ENCODE data around the gene PROZ. TPM values are rescaled to one million over a fixed set of nuclear protein-coding genes. Genes with fewer than 3 reads are reported as not detected.
A peak's percentile ranks its signal among the peaks of the same experiment; 100 is the strongest.

Gene PROZ
- total and polyA plus RNA-seq, 2 of the 13 experiments (the other 11 are each of a cell fraction or from before 2014, with no cell fraction given) = 5.6 to 22.5 TPM

- ATAC-seq = peak; percentile 96
- FAIRE-seq = peak; percentile 93
- Histone ChIP-seq H4K20me1 (ENCODE audit: insufficient read depth, low read length) (no peaks in the 10 kb centered on the region; the same call in 1 of the 2 replicates), H3K27me3 (ENCODE audit: control insufficient read depth in 1 of 2, insufficient read depth in 2 of 2, low read length in 2 of 2) (no peaks in the 10 kb centered on the region), H3K79me2 (ENCODE audit: insufficient read depth, low read length) (peaks cover 4% of the 10 kb centered on the region), H3K4me2 (ENCODE audit: low read depth, low read length) (peak overlapping the region; percentile 57), H3K4me1 (ENCODE audit: insufficient read depth, low read length) (peaks cover 30% of the 10 kb centered on the region), H3K4me3 (replicated peaks in 1 of 3; ENCODE audit: insufficient read depth in 1 of 3, low read depth in 2 of 3, low read length in 3 of 3) (peak overlapping the region in 1 of 3 experiments; percentile 39; a peak in 2 of 6 replicates), H3K36me3 (replicated peaks in 1 of 2; ENCODE audit: control insufficient read depth in 1 of 2, insufficient read depth in 2 of 2, low read length in 2 of 2) (peaks cover 31 to 64% of the 10 kb centered on the region in 2 experiments), H3K9me3 (ENCODE audit: low read length) (no peaks in the 10 kb centered on the region), H3K27ac (ENCODE audit: extremely low read length, insufficient read depth, low read length) (peak overlapping the region; percentile 87), H3K9ac (ENCODE audit: insufficient read depth, low read depth, low read length) (peak overlapping the region; percentile 50), H2AFZ (ENCODE audit: low read length) (no peak overlapping the region)
- BruUV-seq (replicated peaks) = TSS peak; percentile 39
- intact Hi-C loops (cut with micrococcal nuclease; ENCODE audit: unreplicated experiment) (loop anchor here (5.0 kb wide), 1 partner anchor 61 kb away; the partner anchor contains the start of gene F10), in situ Hi-C loops (cut with HindIII; ENCODE audit: extremely low pct_ligation_motif_present, low pct_unique_long_range_greater_than_20kb) (no loop called here)
- 2% methylated on average over 14 of the region's 14 CpGs for WGBS (ENCODE audit: low lambda C conversion rate)
- POLR2A ChIA-PET = interaction anchor here (0.7 to 2.4 kb wide), 12 partner anchors 10 to 61 kb away, joined by 3 to 16 read pairs (median 4); partner anchors contain the start of genes CUL4A, F10, PCID2 and PROZ
- CTCF ChIA-PET (ENCODE audit: low intra/inter-chr PET ratio, low total read pairs) = no interaction called here
- DNase-seq (ENCODE audit: low spot score) = peak; percentile 85
- TF ChIP-seq PHF21A (CRISPR knock-in tag; IDR thresholded peaks at IDR 0.05) = peak; percentile 65; the same call in 1 of the 2 replicates
- no peak for TF ChIP-seq MTA3 (CRISPR knock-in tag; IDR thresholded peaks at IDR 0.05)
- no peak for TF ChIP-seq ZNF552 (CRISPR knock-in tag; IDR thresholded peaks at IDR 0.05; ENCODE audit: borderline replicate concordance)
- TF ChIP-seq THAP7 (CRISPR knock-in tag; IDR thresholded peaks at IDR 0.05) = no peak
- TF ChIP-seq ARID5B (CRISPR knock-in tag; IDR thresholded peaks at IDR 0.05) = peak; percentile 88
- no peak for TF ChIP-seq CAMTA2 (CRISPR knock-in tag; IDR thresholded peaks at IDR 0.05; ENCODE audit: borderline replicate concordance)
- peak; percentile 87 for TF ChIP-seq MYC (CRISPR knock-in tag; IDR thresholded peaks at IDR 0.05; ENCODE audit: borderline replicate concordance)
- peak; percentile 63; the same call in 1 of the 2 replicates for TF ChIP-seq ZNF788 (CRISPR knock-in tag; IDR thresholded peaks at IDR 0.05; ENCODE audit: borderline replicate concordance)
- peak; percentile 49; the same call in 1 of the 2 replicates for TF ChIP-seq RXRA (CRISPR knock-in tag; IDR thresholded peaks at IDR 0.05)
- no peak for TF ChIP-seq LBX2 (CRISPR knock-in tag; IDR thresholded peaks at IDR 0.05; ENCODE audit: borderline replicate concordance)
- TF ChIP-seq ZNF780A (CRISPR knock-in tag; IDR thresholded peaks at IDR 0.05) = no peak
- peak in 1 of 2 experiments; percentile 30; a peak in 2 of 4 replicates for TF ChIP-seq EP300 (IDR thresholded peaks at IDR 0.05; ENCODE audit: low read depth in 2 of 2, low read length in 2 of 2)
- TF ChIP-seq EP300 (CRISPR knock-in tag; IDR thresholded peaks at IDR 0.05; ENCODE audit: borderline replicate concordance) = no peak; the same call in 1 of the 2 replicates
- no peak for TF ChIP-seq ZNF484 (CRISPR knock-in tag; IDR thresholded peaks at IDR 0.05; ENCODE audit: borderline replicate concordance, low read depth)
- 0 out of 2 replicates have a peak, but pooled peaks have one; percentile 45 for TF ChIP-seq ZNF747 (CRISPR knock-in tag; IDR thresholded peaks at IDR 0.05; ENCODE audit: borderline replicate concordance)
- TF ChIP-seq GATAD2A (CRISPR knock-in tag; IDR thresholded peaks at IDR 0.05) = peak; percentile 87
- peak; percentile 72; the same call in 1 of the 2 replicates for TF ChIP-seq HDAC1 (CRISPR knock-in tag; IDR thresholded peaks at IDR 0.05)
- peak; percentile 35; the same call in 1 of the 2 replicates for TF ChIP-seq ZNF878 (CRISPR knock-in tag; IDR thresholded peaks at IDR 0.05)
- no peak for TF ChIP-seq NKX3-1 (CRISPR knock-in tag; IDR thresholded peaks at IDR 0.05)
These were observed 25.1 kb downstream of the PROZ start for GRCh38 chr13:113183450-113184129.

Data from HepG2 (cell line).